NB4 (cell line): ENCODE results near the gene LYSMD2.

Experiments
- DNase-seq: peaks from one replicate; pipeline ENCODE4 v3.0.0; 2010; ENCODE audit warnings: low read depth
- H3K4me3 ChIP-seq: one replicate; pipeline ENCODE4 v1.5.1; 2011; ENCODE audit warnings: mild to moderate bottlenecking, low read depth, low read length, moderate library complexity
- CTCF ChIP-seq: IDR thresholded peaks from one replicate; pipeline ENCODE4 v1.5.1; 2012; ENCODE audit warnings: low read depth, low read length
- MAX ChIP-seq: IDR thresholded peaks from 2 replicates; pipeline ENCODE4 v1.6.1; 2011; ENCODE audit warnings: low read depth, low read length
- MYC ChIP-seq: IDR thresholded peaks from 2 replicates; pipeline ENCODE4 v1.6.1; 2011; ENCODE audit warnings: low read depth, low read length
- POLR2A ChIP-seq: IDR thresholded peaks from 2 replicates; pipeline ENCODE4 v1.6.1; 2011; ENCODE audit warnings: mild to moderate bottlenecking; ENCODE audit not compliant: insufficient read length; ENCODE audit errors: extremely low read depth

Gene LYSMD2

GRCh38 chr15:51724673-51725072 lies 12.8 kb downstream of the LYSMD2 start:
- no peak overlapping the region for H3K4me3 ChIP-seq
- DNase-seq = no peak
- no peak for TF ChIP-seq CTCF
- TF ChIP-seq POLR2A = no peak
- no peak for TF ChIP-seq MYC
- TF ChIP-seq MAX = no peak

GRCh38 chr15:51724199-51724598 lies 13.3 kb downstream of the LYSMD2 start:
- DNase-seq = no peak
- H3K4me3 ChIP-seq = no peak overlapping the region
- TF ChIP-seq CTCF (no peak), MAX (no peak), MYC (no peak), POLR2A (no peak)

- DNase-seq = no peak
- H3K4me3 ChIP-seq = no peak overlapping the region
- no peak for TF ChIP-seq MAX
- no peak for TF ChIP-seq POLR2A
- no peak for TF ChIP-seq MYC
- TF ChIP-seq CTCF = no peak
These were observed 16.1 kb downstream of the LYSMD2 start for GRCh38 chr15:51721199-51721960.

GRCh38 chr15:51720201-51720995 lies 17.1 kb downstream of the LYSMD2 start:
- no peak overlapping the region for H3K4me3 ChIP-seq
- no peak for DNase-seq
- TF ChIP-seq MYC (no peak), CTCF (no peak), MAX (no peak), POLR2A (no peak)

- TF ChIP-seq MAX = no peak
- TF ChIP-seq MYC = no peak
- no peak for TF ChIP-seq CTCF
- no peak for TF ChIP-seq POLR2A
- no peak for DNase-seq
- H3K4me3 ChIP-seq = no peak overlapping the region
These were observed 18.7 kb downstream of the LYSMD2 start for GRCh38 chr15:51718746-51719145.
